SH-SY5Y (cell line): ENCODE measurements around the gene MCU.

ENCODE experiments used
- GATA2 ChIP-seq: IDR thresholded peaks from 2 replicates; pipeline ENCODE4 v1.6.1; 2011; ENCODE audit warnings: mild to moderate bottlenecking, low read depth, low read length
- GATA3 ChIP-seq: IDR thresholded peaks from 2 replicates; pipeline ENCODE4 v1.6.1; 2011; ENCODE audit warnings: low read depth, mild to moderate bottlenecking, low read length, moderate library complexity

DNA sequence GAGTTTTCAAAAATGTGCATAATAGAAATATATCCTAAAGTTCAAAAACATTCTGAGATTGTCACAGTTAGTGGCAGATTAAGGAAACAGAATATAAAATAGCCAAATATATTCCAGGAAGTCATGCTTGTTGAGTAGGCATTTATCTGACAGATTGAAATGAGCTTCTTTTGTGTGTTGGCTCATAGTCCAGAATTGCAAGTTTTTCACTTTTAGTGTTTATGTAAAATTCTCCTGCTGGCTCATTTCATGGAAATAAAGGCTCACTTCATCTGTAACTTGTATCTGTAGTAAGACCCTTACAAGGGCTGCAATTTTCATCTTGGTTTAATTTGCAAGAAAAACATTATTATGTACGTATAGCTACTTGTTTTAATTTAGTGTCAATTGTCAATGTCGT lies 93.5 kb downstream of the MCU start:
- TF ChIP-seq GATA2 = no peak
- TF ChIP-seq GATA3 = no peak
